Measurements from ENCODE around the gene VSTM2B.

The VSTM2B gene

GRCh38 chr19:29567366-29567915, 41.6 kb downstream of the VSTM2B start:
- no peak for DNase-seq (ENCODE audit: low read depth)

DNA sequence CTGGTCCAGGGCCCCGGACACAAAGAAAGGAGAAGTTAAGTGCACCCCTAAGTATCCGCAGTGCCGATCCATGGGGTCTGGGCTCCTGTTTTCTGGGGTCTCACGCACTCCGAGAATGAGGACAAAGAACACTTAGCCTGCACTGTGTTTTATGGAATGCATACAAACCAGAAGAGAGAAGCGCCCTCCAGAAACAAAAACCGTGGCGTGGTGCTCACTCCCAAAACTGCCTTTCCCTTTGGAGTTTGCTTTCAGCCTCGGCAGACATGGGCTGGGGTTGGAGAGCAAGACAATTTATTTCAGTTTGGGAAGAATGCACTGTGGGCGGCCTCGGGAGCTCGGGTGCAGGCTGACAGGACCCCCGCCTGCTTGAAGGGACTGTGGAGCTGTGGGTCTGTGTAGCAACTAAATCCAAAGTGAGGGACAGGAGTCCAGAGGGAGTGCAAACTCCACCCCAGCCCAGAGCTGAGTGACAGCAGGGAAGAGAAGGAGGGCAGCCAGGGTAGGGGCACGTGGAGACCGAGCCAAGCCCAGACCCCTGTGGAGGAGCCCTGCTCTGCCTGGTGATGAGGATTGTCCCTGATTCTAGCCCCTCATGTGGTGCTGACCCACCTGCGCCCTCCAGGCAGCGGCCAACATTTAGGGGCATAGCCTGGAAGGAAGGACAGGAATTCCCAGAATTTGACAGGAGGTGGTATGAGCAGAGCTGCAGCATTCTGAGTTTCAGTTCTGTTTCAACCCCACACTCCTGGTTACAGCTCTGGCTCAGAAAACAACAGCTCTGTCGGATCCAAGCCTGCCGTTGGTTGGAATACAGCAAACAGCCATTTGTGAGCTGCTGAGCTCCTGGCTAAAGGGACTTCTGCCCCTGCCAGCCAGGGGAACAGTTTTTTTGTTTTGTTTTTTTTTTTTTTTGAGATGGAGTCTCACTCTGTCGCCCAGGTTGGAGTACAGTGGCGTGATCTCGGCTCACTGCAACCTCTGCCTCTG, 42.5 kb downstream of the VSTM2B start:
- DNase-seq (ENCODE audit: low read depth): no peak

DNA sequence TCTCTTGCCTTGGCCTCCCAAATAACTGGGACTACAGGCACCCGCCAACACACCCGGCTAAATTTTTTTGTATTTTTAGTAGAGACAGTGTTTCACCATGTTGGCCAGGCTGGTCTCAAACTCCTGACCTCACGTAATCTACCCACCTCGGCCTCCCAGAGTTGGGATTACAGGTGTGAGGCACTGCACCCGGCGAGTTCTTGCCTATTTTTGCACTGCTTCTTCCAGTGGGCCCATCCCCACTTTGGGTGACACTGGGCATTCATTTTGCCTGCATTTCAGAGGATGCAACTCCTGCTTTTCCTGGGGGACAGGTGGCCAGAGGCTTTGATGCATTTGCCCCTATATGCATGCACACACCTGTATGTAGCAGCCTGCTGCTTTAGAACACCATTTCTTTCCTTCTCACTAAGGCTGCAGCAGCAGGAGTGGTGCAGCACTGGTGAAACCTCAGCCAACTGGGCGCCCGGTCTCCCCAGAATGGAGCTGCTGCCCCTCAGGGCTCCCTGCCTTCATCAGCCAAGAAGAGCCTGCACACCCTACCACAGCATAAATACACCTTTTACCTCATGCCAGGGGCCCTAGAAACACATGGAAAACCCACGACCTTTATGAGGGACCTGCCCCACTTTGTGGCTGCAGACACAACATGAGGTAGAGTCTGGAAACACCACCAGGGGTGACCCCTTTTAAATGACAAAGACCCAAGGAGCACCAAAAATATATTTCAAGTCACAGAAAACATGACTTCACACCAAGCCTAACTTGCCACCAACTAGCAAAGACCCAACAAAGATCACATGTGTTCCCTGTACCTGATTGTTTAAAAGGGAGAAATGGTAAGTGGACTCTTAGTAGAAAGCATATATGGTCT, 43.5 kb downstream of the VSTM2B start:
- DNase-seq (ENCODE audit: low read depth): no peak

DNA sequence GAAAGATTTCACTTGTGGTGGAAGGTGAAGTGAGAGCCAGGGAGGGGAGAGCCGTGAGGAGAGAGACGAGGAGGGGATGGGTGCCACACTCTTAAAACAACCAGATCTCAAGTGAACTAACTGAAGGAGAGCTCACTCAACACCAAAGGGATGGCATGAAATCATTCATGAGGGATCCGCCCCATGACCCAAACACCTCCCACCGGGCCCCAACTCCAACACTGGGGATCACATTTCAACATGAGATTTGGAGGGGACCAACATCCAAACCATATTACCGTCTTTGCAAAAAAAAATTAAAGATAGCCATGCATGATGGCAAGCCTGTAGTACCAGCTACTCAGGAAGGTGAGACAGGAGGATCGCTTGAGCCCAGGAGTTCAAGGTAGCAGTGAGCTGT, 45.4 kb downstream of the VSTM2B start:
- DNase-seq (ENCODE audit: low read depth): no peak

DNA sequence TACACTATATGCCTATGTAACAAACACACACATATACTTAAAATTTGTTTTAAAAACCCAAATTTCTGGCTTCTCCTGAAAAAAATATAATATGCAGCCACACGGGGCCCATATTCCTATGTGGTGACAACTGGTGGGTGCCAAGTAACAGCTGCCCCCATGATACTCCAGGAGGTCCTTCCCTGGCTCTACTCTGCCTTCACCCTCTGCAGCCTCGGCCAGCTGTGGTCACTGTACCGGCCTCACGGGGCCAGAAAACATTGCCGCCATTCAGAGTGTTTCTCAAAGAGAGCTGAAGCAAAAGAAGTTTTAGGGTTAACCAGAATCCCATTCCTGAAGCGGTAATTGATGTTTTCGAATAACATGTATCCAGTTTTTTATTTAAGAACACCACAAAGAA, 47.7 kb downstream of the VSTM2B start:
- DNase-seq (ENCODE audit: low read depth): no peak

GRCh38 chr19:29574510-29574909, 48.7 kb downstream of the VSTM2B start:
- DNase-seq (ENCODE audit: low read depth): no peak

GRCh38 chr19:29576046-29576606, 50.3 kb downstream of the VSTM2B start:
- DNase-seq (ENCODE audit: low read depth): no peak

GRCh38 chr19:29576761-29577648, 51.2 kb downstream of the VSTM2B start:
- no peak for DNase-seq (ENCODE audit: low read depth)

- no peak for DNase-seq (ENCODE audit: low read depth)
Observed at GRCh38 chr19:29577649-29577963, 51.8 kb downstream of the VSTM2B start.

GRCh38 chr19:29578349-29578748, 52.6 kb downstream of the VSTM2B start:
- DNase-seq (ENCODE audit: low read depth): no peak

- DNase-seq (ENCODE audit: low read depth): no peak
Observed at GRCh38 chr19:29579308-29579910, 53.6 kb downstream of the VSTM2B start.

GRCh38 chr19:29581398-29581797, 55.6 kb downstream of the VSTM2B start:
- DNase-seq (ENCODE audit: low read depth): no peak

- no peak for DNase-seq (ENCODE audit: low read depth)
Observed at GRCh38 chr19:29583196-29583999, 57.6 kb downstream of the VSTM2B start.

GRCh38 chr19:29586401-29586800, 60.6 kb downstream of the VSTM2B start:
- no peak for DNase-seq (ENCODE audit: low read depth)

GRCh38 chr19:29587059-29587458, 61.3 kb downstream of the VSTM2B start:
- DNase-seq (ENCODE audit: low read depth): no peak

- peak; percentile 35 for DNase-seq (ENCODE audit: low read depth)
Observed at GRCh38 chr19:29587518-29587986, 61.8 kb downstream of the VSTM2B start.

DNA sequence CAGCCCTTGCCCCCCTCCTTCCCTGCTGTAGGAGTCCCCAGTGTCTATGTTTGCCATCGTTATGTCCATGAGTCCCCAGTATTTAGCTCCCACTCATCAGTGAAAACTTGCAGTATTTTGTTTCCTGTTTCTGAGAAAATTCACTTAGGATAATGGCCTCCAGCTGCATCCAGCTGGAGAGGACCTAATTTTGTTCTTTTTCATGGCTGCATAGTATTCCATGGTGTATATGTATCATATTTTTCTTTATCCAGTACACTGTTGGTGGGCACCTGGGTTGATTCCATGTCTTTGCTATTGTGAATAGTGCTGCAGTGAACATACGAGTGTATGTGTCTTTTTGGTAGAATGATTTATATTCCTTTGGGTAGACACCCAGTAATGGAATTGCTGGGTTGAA, 62.3 kb downstream of the VSTM2B start:
- no peak for DNase-seq (ENCODE audit: low read depth)

DNA sequence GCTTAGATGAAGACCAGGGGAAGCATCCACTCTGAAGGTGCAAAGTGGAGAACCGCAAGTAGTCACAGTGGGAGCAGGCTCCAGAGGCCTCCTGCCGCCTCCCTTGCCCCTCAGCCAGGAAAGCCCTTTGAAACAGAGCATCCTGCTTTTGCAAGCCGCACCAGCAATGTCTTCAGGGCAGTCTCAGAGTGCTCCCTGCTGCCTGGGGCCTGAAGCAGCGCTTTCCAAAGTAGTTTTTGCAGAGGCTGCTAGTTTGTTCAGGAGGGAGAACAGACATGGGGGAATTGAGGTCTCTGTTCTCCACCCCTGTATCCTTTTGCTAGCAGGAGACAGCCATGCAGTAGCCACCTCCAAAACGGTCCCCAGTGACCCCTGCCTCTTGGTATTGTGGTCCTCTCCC, 64.5 kb downstream of the VSTM2B start:
- no peak for DNase-seq (ENCODE audit: low read depth)

DNA sequence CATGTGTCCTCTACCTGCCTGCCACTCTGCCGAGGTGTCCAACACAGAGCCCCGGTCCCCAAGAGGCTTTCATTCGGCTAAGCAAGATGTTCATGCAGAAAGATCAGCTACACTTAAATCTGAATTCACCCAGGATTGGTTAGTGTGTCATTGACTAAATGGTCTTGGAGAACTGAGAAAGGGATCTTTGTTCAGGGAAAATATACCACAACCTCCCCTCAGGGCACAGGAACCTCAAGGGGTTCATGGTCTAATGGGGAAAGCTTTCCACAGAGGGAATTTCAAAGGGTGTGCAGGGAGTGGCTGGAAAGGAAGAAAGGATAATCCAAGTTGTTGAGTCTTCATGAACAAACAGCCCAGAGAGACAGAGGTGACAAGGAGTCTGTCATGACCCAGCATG, 65.9 kb downstream of the VSTM2B start:
- no peak for DNase-seq (ENCODE audit: low read depth)

DNA sequence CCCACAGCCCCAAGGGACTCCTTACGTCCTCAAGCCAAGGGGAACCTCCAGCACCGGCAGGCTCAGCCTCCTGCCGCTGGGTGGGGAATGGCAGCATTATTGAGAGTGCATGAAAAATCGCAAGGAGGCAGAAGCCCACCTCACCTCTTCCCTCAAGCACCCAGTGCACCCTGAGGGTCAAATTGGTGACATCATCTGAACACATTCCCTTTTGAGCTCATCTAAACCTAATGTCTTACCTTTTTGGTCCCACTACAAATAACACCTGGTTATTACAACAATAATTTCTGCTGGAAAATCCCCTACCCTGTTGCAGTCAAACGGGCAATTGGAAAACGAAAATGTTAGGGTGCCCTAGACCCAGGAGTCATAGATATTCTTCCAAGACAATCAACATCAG, 68.1 kb downstream of the VSTM2B start:
- DNase-seq (ENCODE audit: low read depth): no peak
